ENCODE data around the gene RANBP17. TPM values are rescaled to one million over a fixed set of nuclear protein-coding genes. Genes with fewer than 3 reads are reported as not detected.

RANBP17 gene
- total RNA-seq, 2 experiments from 2014 or later, result not detected

DNA sequence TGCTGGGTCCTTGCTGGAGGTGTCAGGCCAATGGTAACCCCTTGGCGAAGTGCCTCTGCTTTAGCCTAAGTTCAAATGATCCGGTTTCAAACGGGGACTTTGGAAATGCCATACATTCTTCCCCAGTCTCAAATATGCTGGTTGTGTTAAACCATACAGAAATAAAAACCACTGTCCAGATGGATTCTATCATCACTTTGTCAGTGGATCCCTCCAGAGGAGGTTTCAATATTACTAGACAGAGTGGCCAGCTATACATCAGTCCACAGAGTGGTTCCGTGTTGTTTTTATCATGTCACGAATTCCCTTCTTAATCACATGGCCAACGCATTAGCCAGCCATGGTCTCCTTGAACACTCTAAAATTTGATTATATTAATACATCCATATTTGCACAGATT is 7.3 kb upstream of the RANBP17 start:
- DNase-seq (no peak), ATAC-seq (no peak)
- ChIA-PET POLR2A (no interaction called here), CTCF (no interaction called here)
- H3K4me1 Mint-ChIP-seq (ENCODE audit: low read depth), result no peaks in the 10 kb centered on the region
- H3K27ac Mint-ChIP-seq, result no peak overlapping the region
- H3K27me3 Mint-ChIP-seq, result peaks cover 11% of the 10 kb centered on the region
- TF ChIP-seq, protein P1, sequence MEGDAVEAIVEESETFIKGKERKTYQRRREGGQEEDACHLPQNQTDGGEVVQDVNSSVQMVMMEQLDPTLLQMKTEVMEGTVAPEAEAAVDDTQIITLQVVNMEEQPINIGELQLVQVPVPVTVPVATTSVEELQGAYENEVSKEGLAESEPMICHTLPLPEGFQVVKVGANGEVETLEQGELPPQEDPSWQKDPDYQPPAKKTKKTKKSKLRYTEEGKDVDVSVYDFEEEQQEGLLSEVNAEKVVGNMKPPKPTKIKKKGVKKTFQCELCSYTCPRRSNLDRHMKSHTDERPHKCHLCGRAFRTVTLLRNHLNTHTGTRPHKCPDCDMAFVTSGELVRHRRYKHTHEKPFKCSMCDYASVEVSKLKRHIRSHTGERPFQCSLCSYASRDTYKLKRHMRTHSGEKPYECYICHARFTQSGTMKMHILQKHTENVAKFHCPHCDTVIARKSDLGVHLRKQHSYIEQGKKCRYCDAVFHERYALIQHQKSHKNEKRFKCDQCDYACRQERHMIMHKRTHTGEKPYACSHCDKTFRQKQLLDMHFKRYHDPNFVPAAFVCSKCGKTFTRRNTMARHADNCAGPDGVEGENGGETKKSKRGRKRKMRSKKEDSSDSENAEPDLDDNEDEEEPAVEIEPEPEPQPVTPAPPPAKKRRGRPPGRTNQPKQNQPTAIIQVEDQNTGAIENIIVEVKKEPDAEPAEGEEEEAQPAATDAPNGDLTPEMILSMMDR (IDR thresholded peaks at IDR 0.05), result no peak
- intact Hi-C loops (cut with micrococcal nuclease), result no loop called here
- H3K4me3 Mint-ChIP-seq, result no peak overlapping the region
- peaks cover 5% of the 10 kb centered on the region for H3K36me3 Mint-ChIP-seq (ENCODE audit: low read depth)
- peaks cover 7% of the 10 kb centered on the region for H3K9me3 Mint-ChIP-seq

- POLR2A ChIA-PET, result no interaction called here
- H3K9me3 Mint-ChIP-seq, result peaks cover 19% of the 10 kb centered on the region
- H3K4me1 Mint-ChIP-seq (ENCODE audit: low read depth), result peaks cover 5% of the 10 kb centered on the region
- no peak for ATAC-seq
- intact Hi-C loops (cut with micrococcal nuclease), result no loop called here
- H3K36me3 Mint-ChIP-seq (ENCODE audit: low read depth), result peaks cover 16% of the 10 kb centered on the region
- peaks cover 23% of the 10 kb centered on the region for H3K27me3 Mint-ChIP-seq
- no peak for DNase-seq
- no peak overlapping the region for H3K4me3 Mint-ChIP-seq
- CTCF ChIA-PET, result no interaction called here
- H3K27ac Mint-ChIP-seq, result no peak overlapping the region
- TF ChIP-seq, protein P1 (IDR thresholded peaks at IDR 0.05), result no peak
Measured at GRCh38 chr5:170857066-170857465, 4.8 kb upstream of the RANBP17 start.

DNA sequence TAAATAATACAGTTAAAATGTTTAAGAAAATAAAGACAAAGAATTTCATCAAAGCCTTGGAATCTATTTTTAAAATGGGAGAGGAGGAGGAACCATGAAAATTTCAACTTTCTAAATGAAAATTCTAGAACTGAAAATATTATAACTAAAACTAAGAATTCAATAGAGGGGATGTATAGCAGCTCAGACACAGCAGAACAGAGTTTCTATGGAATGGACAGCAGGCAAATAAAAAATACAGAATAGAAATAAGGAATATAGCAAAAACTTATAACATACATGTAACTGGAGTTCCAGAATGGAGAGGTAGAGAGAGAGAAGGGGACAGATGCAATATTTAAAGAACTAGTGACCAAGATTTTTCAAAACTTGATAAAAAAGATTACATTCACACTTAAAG is 1.4 kb upstream of the RANBP17 start:
- no peak for ATAC-seq
- CTCF ChIA-PET, result no interaction called here
- H3K9me3 Mint-ChIP-seq, result peaks cover 20% of the 10 kb centered on the region
- DNase-seq, result no peak
- H3K27me3 Mint-ChIP-seq, result peaks cover 41% of the 10 kb centered on the region
- H3K27ac Mint-ChIP-seq, result no peak overlapping the region
- intact Hi-C loops (cut with micrococcal nuclease), result no loop called here
- H3K4me1 Mint-ChIP-seq (ENCODE audit: low read depth), result peaks cover 5% of the 10 kb centered on the region
- POLR2A ChIA-PET, result no interaction called here
- TF ChIP-seq, protein P1 (IDR thresholded peaks at IDR 0.05), result no peak
- no peak overlapping the region for H3K4me3 Mint-ChIP-seq
- peaks cover 18% of the 10 kb centered on the region for H3K36me3 Mint-ChIP-seq (ENCODE audit: low read depth)

DNA sequence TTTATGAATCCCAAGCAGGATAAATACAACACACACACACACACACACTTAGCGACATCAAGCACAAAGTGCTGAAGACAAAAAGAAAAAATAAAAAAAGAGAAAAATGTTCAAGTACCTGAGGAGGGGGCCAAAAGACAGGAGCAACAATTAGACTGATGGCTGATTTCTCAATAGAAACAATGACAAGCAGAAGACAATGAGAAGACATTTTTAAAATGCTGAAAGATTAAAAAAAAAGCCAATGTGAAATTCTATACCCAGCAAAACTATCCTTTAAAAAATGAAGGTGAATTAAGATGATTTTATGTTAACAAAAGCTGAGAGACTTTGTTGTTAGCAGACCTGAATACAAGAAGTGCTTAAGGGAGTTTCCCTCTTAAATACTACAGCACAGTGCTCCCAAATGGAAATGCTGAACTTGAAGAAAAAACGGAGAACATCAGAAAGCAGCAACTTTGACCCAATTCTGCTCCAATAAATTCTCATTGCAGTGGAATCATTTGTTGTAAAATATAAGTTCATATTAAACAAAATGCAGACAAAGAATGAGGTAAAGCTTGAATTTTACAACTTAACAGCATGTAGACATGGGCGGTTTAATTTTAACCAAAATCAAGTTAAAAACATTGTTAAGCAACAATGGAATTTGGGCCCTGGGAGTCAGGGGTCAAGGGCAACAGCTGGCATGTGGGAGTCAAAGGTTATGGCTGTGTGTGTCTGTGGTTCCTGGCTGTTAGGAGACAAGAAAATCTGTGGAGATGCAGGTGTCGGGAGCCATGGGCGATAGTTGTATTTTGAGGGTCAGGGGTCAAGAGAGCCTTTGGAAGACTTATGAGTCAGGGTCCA is 776 bp upstream of the RANBP17 start:
- ATAC-seq, result no peak
- H3K27ac Mint-ChIP-seq, result no peak overlapping the region
- intact Hi-C loops (cut with micrococcal nuclease), result no loop called here
- ChIA-PET POLR2A (no interaction called here), CTCF (no interaction called here)
- H3K4me3 Mint-ChIP-seq, result peak overlapping the region; percentile 2
- TF ChIP-seq, protein P1 (IDR thresholded peaks at IDR 0.05), result no peak
- H3K27me3 Mint-ChIP-seq, result peaks cover 41% of the 10 kb centered on the region
- DNase-seq, result no peak
- peaks cover 20% of the 10 kb centered on the region for H3K9me3 Mint-ChIP-seq
- H3K4me1 Mint-ChIP-seq (ENCODE audit: low read depth), result peaks cover 5% of the 10 kb centered on the region
- peaks cover 18% of the 10 kb centered on the region for H3K36me3 Mint-ChIP-seq (ENCODE audit: low read depth)

- ChIA-PET POLR2A (no interaction called here), CTCF (no interaction called here)
- intact Hi-C loops (cut with micrococcal nuclease), result no loop called here
- no peak for DNase-seq
- Mint-ChIP-seq H3K4me3 (peak overlapping the region; percentile 2), H3K27me3 (peaks cover 39% of the 10 kb centered on the region), H3K9me3 (peaks cover 20% of the 10 kb centered on the region), H3K27ac (no peak overlapping the region), H3K36me3 (ENCODE audit: low read depth) (peaks cover 18% of the 10 kb centered on the region), H3K4me1 (ENCODE audit: low read depth) (peaks cover 5% of the 10 kb centered on the region)
- no peak for ATAC-seq
- TF ChIP-seq, protein P1 (IDR thresholded peaks at IDR 0.05), result no peak
Measured at GRCh38 chr5:170861667-170861916, 226 bp upstream of the RANBP17 start.

Measured in activated CD8-positive, alpha-beta T cell treated with anti-CD3 and anti-CD28 coated beads for 36 hours (primary cell).